ENCODE data around the gene SRPX.

Gene SRPX

DNA sequence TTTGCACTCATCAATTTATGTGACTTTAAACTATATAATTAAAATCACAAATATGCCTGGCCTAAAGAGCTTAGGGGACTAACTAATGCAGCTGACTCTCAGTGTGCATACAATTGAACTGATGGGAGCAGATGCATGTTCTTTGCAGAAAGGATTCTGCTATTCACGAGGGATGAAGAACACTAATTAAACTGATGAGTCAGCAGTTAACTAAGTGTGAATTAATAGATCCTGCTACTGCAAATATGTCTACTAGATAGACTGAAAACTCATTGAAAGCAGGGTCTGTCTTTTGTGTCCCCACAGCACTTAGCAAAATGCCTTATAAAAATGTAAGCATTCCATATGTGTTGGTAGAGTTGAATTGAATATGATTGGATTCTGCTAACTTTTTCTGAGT lies 104.0 kb downstream of the SRPX start:
- no peak for DNase-seq (ENCODE audit: extremely low spot score)
- TF ChIP-seq, protein P1, sequence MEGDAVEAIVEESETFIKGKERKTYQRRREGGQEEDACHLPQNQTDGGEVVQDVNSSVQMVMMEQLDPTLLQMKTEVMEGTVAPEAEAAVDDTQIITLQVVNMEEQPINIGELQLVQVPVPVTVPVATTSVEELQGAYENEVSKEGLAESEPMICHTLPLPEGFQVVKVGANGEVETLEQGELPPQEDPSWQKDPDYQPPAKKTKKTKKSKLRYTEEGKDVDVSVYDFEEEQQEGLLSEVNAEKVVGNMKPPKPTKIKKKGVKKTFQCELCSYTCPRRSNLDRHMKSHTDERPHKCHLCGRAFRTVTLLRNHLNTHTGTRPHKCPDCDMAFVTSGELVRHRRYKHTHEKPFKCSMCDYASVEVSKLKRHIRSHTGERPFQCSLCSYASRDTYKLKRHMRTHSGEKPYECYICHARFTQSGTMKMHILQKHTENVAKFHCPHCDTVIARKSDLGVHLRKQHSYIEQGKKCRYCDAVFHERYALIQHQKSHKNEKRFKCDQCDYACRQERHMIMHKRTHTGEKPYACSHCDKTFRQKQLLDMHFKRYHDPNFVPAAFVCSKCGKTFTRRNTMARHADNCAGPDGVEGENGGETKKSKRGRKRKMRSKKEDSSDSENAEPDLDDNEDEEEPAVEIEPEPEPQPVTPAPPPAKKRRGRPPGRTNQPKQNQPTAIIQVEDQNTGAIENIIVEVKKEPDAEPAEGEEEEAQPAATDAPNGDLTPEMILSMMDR (IDR thresholded peaks at IDR 0.05; ENCODE audit: control extremely low read depth, extremely low read depth, low read depth, missing control alignments): no peak
- CTCF ChIA-PET: no interaction called here
- POLR2A ChIA-PET: no interaction called here

DNA sequence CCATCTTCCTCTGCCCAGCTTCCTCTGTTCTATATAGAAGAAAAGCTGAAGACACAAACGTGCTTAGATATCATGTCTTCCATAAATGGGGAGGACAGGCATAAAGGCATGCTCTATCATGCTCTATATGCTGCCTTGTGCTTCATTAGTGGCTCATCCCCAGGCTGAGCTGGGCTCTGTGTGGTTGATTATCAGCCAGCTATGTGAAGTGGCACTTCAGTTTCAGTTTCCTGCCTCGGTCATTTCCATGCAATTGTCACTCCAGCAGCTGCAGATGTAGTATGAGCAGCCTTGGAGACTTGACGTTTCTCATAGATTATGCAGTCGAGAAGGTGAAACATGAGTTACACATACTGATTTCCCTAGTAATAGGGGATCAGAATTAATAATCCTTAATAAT lies 108.1 kb downstream of the SRPX start:
- ChIA-PET CTCF (interaction anchor here (1.0 kb wide), 1 partner anchor 18 kb away, joined by 3 read pairs; no protein-coding TSS in a partner anchor), POLR2A (no interaction called here)
- DNase-seq (ENCODE audit: extremely low spot score): no peak
- TF ChIP-seq, protein P1 (IDR thresholded peaks at IDR 0.05; ENCODE audit: control extremely low read depth, extremely low read depth, low read depth, missing control alignments): no peak

DNA sequence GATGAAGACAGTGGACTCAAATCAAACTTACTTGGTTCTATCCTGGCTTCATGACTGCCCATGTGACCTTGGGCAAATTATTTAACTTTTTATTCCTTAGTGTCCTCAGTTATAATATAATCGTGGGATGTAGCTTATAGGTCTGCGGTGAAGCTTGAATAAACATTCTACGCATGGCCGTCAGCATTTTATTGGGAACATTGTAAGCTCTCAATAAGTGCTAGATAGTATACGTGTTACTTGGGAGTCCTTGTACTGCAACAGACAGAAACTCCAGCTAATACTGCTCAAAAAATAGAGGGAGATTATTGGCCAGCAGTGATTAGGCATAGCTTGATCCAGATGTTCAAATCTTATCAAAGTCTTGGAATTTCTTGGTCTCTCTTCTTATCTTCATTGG lies 109.5 kb downstream of the SRPX start:
- CTCF ChIA-PET: interaction anchor here (1.2 kb wide), 1 partner anchor 17 kb away, joined by 3 read pairs; no protein-coding TSS in a partner anchor
- POLR2A ChIA-PET: no interaction called here
- no peak for DNase-seq (ENCODE audit: extremely low spot score)
- TF ChIP-seq, protein P1 (IDR thresholded peaks at IDR 0.05; ENCODE audit: control extremely low read depth, extremely low read depth, low read depth, missing control alignments): no peak

DNA sequence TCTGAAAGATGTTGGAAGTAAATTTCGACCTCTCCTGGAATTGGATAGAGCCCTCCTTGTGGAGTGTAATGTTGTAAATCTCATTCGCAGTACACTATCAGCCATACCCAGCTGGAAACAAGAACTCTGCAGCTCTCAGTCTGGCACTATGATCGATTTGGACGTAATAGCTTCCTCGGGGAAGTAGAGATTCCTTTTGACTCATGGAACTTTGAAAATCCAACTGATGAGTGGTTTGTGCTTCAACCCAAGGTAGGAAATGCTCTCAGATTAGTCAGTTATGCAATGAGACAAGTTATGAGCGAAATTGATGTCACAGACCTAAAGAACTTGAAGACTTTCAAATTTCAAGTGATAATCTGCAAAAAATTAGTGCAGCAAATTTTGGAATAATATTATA lies 110.4 kb downstream of the SRPX start:
- no peak for DNase-seq (ENCODE audit: extremely low spot score)
- TF ChIP-seq, protein P1 (IDR thresholded peaks at IDR 0.05; ENCODE audit: control extremely low read depth, extremely low read depth, low read depth, missing control alignments): no peak
- CTCF ChIA-PET: no interaction called here
- POLR2A ChIA-PET: no interaction called here

DNA sequence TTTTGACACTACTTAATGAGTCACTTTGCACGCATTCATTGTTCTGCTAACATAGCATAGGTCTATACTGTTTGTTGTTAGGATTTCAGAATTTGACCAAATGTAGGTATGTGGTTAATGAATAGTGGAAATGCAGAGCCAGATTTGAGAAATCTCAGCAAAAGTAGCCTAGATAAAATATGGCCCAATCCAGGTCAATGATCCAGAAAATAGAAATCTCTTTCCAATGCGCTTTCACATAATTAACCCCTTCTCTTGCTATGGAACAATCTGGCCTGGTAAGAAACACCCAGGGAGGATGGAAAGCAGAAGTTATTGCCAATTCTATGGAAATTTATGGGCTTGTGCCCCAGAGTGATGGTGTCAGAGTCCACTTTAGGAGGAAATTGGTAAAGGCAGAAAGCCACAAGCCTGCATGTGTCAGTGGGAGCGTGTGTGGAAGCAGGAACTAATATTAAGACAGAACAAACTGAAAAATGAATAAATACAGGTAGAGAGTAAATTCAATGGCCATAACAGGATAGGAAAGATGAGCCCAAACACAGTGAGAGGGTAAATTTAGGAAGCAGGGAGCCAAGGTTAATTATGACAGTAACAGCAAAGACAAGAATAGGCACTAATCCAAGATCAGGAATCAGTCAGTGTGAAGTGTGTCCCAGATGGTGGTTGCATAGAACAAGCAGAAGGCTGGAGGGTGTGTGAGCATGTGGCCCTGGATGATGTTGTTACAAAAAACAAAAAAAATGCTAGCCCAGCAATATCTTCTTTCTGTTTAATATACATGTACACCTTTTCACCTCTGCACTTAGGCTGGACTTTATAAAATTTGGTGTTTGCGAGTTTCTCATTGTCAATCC lies 111.4 kb downstream of the SRPX start:
- ChIA-PET CTCF (no interaction called here), POLR2A (no interaction called here)
- DNase-seq (ENCODE audit: extremely low spot score): no peak
- TF ChIP-seq, protein P1 (IDR thresholded peaks at IDR 0.05; ENCODE audit: control extremely low read depth, extremely low read depth, low read depth, missing control alignments): no peak

DNA sequence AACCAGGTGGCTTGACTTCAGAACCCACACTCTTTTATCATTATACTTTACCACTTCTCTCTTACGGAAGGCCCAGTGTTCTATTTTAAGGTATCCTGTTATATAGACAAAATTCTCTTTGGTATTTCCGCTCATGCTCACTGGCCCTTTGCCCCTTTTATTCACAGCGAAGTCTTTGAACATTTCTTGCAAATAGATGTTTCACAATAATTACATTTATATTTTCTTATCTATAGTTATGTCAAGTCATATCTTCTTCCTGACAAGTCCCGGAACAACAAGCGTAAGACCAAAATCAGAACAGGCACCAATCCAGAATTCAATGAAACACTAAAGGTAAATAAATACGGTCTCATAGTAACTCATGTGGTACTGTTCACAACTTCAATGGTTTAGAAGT lies 112.3 kb downstream of the SRPX start:
- TF ChIP-seq, protein P1 (IDR thresholded peaks at IDR 0.05; ENCODE audit: control extremely low read depth, extremely low read depth, low read depth, missing control alignments): no peak
- DNase-seq (ENCODE audit: extremely low spot score): no peak
- ChIA-PET POLR2A (no interaction called here), CTCF (no interaction called here)
